HFF-Myc (cell line): ENCODE results near the gene ATF6.

Experiments
- DNase-seq: peaks from one replicate; pipeline ENCODE4 v3.0.0-alpha.2; 2011; ENCODE audit warnings: low read depth; ENCODE audit errors: extremely low read depth
- H3K4me3 ChIP-seq: replicated peaks from 2 replicates; pipeline ENCODE4 v1.5.1; 2011; ENCODE audit warnings: low read depth, mild to moderate bottlenecking, control low read depth, low read length
- TF ChIP-seq, protein P1 (sequence below): IDR thresholded peaks from 2 replicates; pipeline ENCODE4 v1.5.1; 2012; ENCODE audit warnings: mild to moderate bottlenecking, low read depth, low read length, control low read depth; ENCODE audit errors: missing control alignments

The ATF6 gene

DNA sequence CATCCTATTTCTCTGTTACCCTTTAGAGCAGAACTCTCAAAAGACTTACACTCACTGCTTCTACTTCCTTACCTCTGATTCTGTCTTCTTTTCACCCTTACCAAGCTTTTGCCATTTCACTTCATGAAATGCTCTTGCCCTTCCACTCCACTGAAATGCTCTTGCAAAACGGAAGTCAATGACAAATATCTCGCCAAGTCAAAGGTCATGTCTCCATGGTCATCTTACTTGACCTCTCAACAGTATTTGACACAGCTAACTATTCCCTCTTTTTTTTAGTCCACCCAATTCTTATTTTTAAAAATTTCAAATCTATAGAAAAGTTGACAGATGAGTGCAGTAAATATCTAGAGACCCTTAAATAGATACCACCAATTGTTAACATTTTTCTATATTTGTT, 149.9 kb downstream of the ATF6 start:
- no peak for DNase-seq
- no peak overlapping the region for H3K4me3 ChIP-seq
- TF ChIP-seq, protein P1, sequence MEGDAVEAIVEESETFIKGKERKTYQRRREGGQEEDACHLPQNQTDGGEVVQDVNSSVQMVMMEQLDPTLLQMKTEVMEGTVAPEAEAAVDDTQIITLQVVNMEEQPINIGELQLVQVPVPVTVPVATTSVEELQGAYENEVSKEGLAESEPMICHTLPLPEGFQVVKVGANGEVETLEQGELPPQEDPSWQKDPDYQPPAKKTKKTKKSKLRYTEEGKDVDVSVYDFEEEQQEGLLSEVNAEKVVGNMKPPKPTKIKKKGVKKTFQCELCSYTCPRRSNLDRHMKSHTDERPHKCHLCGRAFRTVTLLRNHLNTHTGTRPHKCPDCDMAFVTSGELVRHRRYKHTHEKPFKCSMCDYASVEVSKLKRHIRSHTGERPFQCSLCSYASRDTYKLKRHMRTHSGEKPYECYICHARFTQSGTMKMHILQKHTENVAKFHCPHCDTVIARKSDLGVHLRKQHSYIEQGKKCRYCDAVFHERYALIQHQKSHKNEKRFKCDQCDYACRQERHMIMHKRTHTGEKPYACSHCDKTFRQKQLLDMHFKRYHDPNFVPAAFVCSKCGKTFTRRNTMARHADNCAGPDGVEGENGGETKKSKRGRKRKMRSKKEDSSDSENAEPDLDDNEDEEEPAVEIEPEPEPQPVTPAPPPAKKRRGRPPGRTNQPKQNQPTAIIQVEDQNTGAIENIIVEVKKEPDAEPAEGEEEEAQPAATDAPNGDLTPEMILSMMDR, result no peak

DNA sequence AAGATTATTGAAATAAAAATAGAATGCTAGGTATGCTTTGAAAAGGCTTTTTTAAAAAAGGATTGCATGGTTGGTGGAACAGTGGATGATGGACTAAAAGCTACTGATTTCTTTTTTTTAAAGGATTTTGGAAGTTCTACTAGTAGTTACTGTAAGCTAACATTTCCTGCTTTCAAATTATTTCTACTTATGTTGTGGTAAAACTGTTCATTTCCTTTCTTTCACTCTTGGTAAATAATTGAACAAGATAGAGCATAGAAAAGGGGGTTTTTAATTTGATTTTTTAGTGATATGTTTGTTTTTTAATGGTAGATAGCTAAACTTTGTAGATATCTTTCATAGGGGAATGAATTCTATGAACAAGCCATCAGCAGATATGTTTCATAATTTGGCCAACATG, 153.1 kb downstream of the ATF6 start:
- no peak overlapping the region for H3K4me3 ChIP-seq
- DNase-seq, result no peak
- TF ChIP-seq, protein P1, result no peak

DNA sequence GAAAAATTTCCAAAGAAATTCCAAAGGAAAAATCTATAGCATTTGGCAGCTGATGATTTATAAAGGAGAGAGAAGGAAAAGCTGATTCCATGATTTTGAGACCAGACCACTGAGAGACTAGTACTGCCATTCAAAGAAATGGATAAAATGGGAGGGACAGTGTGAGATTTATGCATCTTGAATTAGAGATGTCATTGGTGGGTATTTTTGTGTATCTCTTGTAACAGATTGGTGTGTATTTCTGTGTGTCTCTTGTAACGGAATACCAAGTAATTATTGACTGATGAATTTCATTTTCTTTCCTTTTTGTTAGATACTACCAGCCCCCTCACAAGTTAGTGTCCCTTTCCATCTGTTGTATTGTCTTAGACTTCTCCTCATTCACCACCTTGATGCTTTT, 155.4 kb downstream of the ATF6 start:
- no peak overlapping the region for H3K4me3 ChIP-seq
- DNase-seq, result no peak
- TF ChIP-seq, protein P1, result no peak

DNA sequence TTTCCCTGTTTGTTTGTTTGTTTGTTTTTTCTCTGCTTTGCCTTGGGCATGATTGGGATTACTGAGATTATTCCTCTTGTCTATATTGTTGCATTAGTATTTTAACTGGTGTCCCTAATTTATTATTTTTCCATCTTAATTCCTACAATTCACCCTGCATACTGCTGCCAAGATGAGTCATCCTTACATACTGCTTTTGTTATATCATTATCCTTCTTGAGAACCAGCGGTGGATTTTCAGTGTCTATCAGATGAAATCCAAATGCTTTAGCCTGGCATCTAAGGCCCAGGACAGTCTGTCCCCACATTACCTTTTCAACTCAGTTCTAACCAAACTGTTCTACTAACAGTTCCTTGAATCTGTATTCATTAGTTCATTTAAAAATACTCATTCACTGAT, 155.9 kb downstream of the ATF6 start:
- TF ChIP-seq, protein P1, result no peak
- no peak for DNase-seq
- H3K4me3 ChIP-seq, result no peak overlapping the region

DNA sequence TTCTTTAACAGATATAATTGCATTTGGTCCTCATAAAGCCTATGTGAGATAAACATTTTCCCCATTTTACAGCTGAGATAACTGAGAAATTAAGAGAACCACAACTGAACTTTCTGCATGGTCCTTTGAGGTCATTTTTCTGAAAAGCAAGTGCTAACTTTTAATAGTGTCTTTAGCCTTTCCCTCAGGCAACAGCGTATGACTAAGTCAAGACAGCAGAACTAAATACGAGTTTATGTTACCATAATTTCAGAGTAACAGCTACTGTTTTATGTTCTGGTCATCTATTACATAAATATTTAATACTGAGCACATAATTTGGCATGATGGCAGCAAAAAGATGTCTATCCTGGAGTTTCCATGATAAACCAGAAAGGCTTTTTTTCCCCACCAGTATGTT, 161.9 kb downstream of the ATF6 start:
- DNase-seq, result no peak
- TF ChIP-seq, protein P1, result no peak
- H3K4me3 ChIP-seq, result no peak overlapping the region

DNA sequence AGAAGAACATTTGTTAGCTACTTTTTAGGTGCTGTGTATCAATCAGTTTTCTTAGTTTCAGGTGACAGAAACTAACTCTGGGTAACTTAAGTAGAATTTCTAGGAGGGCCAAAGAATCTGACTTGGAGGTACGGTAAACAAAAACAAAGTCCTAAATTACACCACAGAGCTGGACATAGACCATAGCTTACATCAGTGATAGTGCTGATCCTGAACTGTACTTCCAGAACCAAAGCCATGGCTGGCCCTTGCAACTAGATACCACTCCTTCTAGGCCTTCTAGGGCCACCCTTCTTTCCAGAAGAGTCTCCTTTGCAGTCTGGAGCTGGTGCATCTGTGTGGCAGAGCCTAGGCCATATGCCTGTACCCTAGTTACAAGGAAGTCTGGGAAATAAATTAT, 163.0 kb downstream of the ATF6 start:
- no peak overlapping the region for H3K4me3 ChIP-seq
- TF ChIP-seq, protein P1, result no peak
- no peak for DNase-seq

DNA sequence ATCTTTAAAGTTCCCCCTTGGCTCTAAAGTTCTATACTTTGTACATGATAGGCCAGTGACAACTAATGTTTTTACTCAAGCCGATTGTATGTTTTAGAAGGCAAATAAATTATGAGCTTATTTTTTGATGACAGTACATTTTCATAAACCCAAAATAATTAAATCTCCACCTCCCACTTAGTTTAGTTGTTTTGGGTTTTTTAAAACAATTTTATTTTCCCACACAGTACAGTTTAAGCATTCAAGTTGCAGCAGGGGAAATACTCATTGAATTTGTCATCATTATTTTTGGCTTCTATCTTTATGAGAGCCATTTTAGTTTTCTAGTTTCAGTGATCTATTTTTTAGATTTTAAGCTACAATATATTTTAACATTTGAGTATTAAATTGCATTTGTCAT, 163.9 kb downstream of the ATF6 start:
- no peak for DNase-seq
- TF ChIP-seq, protein P1, result no peak
- H3K4me3 ChIP-seq, result no peak overlapping the region
